Endothelial cell of umbilical vein (primary cell): ENCODE data around the gene AGBL3. TPM values are rescaled to one million over a fixed set of nuclear protein-coding genes. Genes with fewer than 3 reads are reported as not detected.

Source experiments
- BruUV-seq: library from RNA; stranded (reverse); fragments of 400-500 nt; replicated peaks from 2 replicates; lab custom pipeline; 2021; lab: Mats Ljungman, UMichigan
- CTCF ChIA-PET: fragments of 300-600, 350-600 bp; sonication (Branson Sonifier 250); formaldehyde crosslinking; loops from one replicate; lab custom pipeline; 2021; ENCODE audit warnings: antibody characterized with exemption, inconsistent platforms; lab: Charles Lee
- POLR2A ChIA-PET: fragments of 300-600, 350-600 bp; sonication (Branson Sonifier 250); formaldehyde crosslinking; loops from one replicate; lab custom pipeline; 2021; ENCODE audit warnings: antibody characterized with exemption, inconsistent platforms; lab: Charles Lee
- DNase-seq: peaks from one replicate; pipeline ENCODE4 v3.0.0-alpha.2; 2011; ENCODE audit warnings: low read depth, low spot score
- FAIRE-seq: peaks from 2 replicates; lab custom pipeline; 2011; peaks lifted over from hg19 to GRCh38; lab: Jason Lieb, UNC
- H2AFZ ChIP-seq: 2 replicates; pipeline ENCODE4 v1.6.0; 2012; ENCODE audit warnings: low read depth, low read length, control low read depth, inconsistent platforms
- H3K27ac ChIP-seq: 2 replicates; pipeline ENCODE4 v1.5.1; 2011; ENCODE audit warnings: low read depth, mild to moderate bottlenecking, control low read depth, low read length, moderate library complexity; ENCODE audit not compliant: insufficient read depth
- H3K27me3 ChIP-seq, 2 experiments: 2 replicates each; pipeline versions ENCODE4 v1.6.0 to v1.6.1; 2011; ENCODE audit warnings: low read length in 2 of 2, mixed read lengths in 1 of 2; ENCODE audit not compliant: control insufficient read depth in 2 of 2, insufficient read depth in 2 of 2
- H3K36me3 ChIP-seq, 2 experiments: 2 replicates in 1 of 2; 3 replicates in 1 of 2; pipeline ENCODE4 v1.5.1; 2011; ENCODE audit warnings: low read length in 2 of 2, mild to moderate bottlenecking in 1 of 2, moderate library complexity in 1 of 2; ENCODE audit not compliant: control insufficient read depth in 2 of 2, insufficient read depth in 2 of 2; ENCODE audit errors: extremely low read depth in 1 of 2
- H3K4me1 ChIP-seq: 3 replicates; pipeline ENCODE4 v1.5.1; 2011; ENCODE audit warnings: mild to moderate bottlenecking, low read length; ENCODE audit not compliant: control insufficient read depth, insufficient read depth; ENCODE audit errors: extremely low read depth
- H3K4me2 ChIP-seq: 2 replicates; pipeline ENCODE4 v1.6.1; 2011; ENCODE audit warnings: low read length, control low read depth, mixed read lengths; ENCODE audit not compliant: insufficient read depth
- H3K4me3 ChIP-seq, 3 experiments: fragments of 200-600 bp in 1 of 3; sonication (generic), shearing (Covaris generic) in 1 of 3; replicated peaks in 1 of 3; 2 replicates each; pipeline ENCODE4 v1.5.1; 2011 to 2016; ENCODE audit warnings: control low read depth in 3 of 3, low read length in 3 of 3, mild to moderate bottlenecking in 2 of 3, inconsistent platforms in 1 of 3, low read depth in 1 of 3, moderate library complexity in 1 of 3; ENCODE audit not compliant: insufficient read depth in 1 of 3
- H3K79me2 ChIP-seq: 2 replicates; pipeline ENCODE4 v1.6.0; 2012; ENCODE audit warnings: low read length, inconsistent platforms; ENCODE audit not compliant: control insufficient read depth, insufficient read depth
- H3K9ac ChIP-seq: replicated peaks from 2 replicates; pipeline ENCODE3; 2011; ENCODE audit warnings: low read length, control low read depth; ENCODE audit not compliant: insufficient read depth; ENCODE audit errors: extremely low read depth
- H3K9me1 ChIP-seq: replicated peaks from 3 replicates; pipeline ENCODE4 v1.6.0; 2011; ENCODE audit warnings: mild to moderate bottlenecking, low read length; ENCODE audit not compliant: control insufficient read depth, insufficient read depth; ENCODE audit errors: extremely low read depth
- H3K9me3 ChIP-seq: replicated peaks from 2 replicates; pipeline ENCODE4 v1.5.1; 2012; ENCODE audit warnings: low read length, inconsistent platforms; ENCODE audit not compliant: control insufficient read depth, insufficient read depth
- H4K20me1 ChIP-seq: replicated peaks from 2 replicates; pipeline ENCODE3; 2011; ENCODE audit warnings: mild to moderate bottlenecking, low read length; ENCODE audit not compliant: control insufficient read depth, insufficient read depth; ENCODE audit errors: extremely low read depth
- EZH2 ChIP-seq: IDR thresholded peaks from 2 replicates; pipeline ENCODE4 v1.6.1; 2012; ENCODE audit warnings: borderline replicate concordance, low read depth, mild to moderate bottlenecking, moderate library complexity, low read length, inconsistent platforms; ENCODE audit not compliant: severe bottlenecking
- FOS ChIP-seq: IDR thresholded peaks from 2 replicates; pipeline ENCODE4 v1.6.1; 2011; ENCODE audit warnings: mild to moderate bottlenecking, low read length, moderate library complexity, borderline replicate concordance; ENCODE audit not compliant: insufficient read depth
- GATA2 ChIP-seq: IDR thresholded peaks from 2 replicates; pipeline ENCODE4 v1.7.0; 2011; ENCODE audit warnings: low read depth, mild to moderate bottlenecking, moderate library complexity, mixed read lengths, low read length; ENCODE audit not compliant: insufficient read length, insufficient read depth
- JUN ChIP-seq: IDR thresholded peaks from 2 replicates; pipeline ENCODE4 v1.6.1; 2011; ENCODE audit warnings: borderline replicate concordance, low read depth; ENCODE audit not compliant: insufficient read length, insufficient read depth
- MYC ChIP-seq: IDR thresholded peaks from one replicate; pipeline ENCODE4 v1.6.1; 2011; ENCODE audit warnings: mild to moderate bottlenecking, low read depth, low read length
- POLR2A ChIP-seq: IDR thresholded peaks from 2 replicates; pipeline ENCODE4 v1.6.1; 2012; ENCODE audit warnings: low read depth, mild to moderate bottlenecking, control low read depth, low read length
- POLR2AphosphoS5 ChIP-seq: IDR thresholded peaks from 2 replicates; pipeline ENCODE4 v1.6.1; 2012; ENCODE audit warnings: low read depth, mild to moderate bottlenecking, control low read depth, low read length, moderate library complexity; ENCODE audit not compliant: insufficient read depth
- dilution Hi-C: fragments of 300-500 bp; cut with MboI; formaldehyde crosslinking; loops from one replicate; pipeline ENCODE4 v1.15.0; 2019; ENCODE audit warnings: low sequenced_read_pairs; ENCODE audit not compliant: extremely low pct_ligation_motif_present
- intact Hi-C: fragments of 100-400 bp; cut with micrococcal nuclease; formaldehyde crosslinking; loops from one replicate; pipeline ENCODE4 v1.10.0; 2022
- polyA plus RNA-seq, 4 experiments: library from polyadenylated mRNA; depleted of rRNA in 3 of 4; stranded (reverse) in 3 of 4; unstranded in 1 of 4; fragments of >200 nt; gene quantifications; 2 replicates each; pipeline versions ENCODE4 v1.2.1 to v1.2.3, GENCODE V29; 2011 to 2012; ENCODE audit warnings: missing spikeins in 1 of 4
- total RNA-seq: library from RNA; stranded (reverse); gene quantifications from 2 replicates; pipeline ENCODE4 v1.2.3, GENCODE V29; 2021
- TF ChIP-seq, protein P1 (sequence below): IDR thresholded peaks from 2 replicates; pipeline ENCODE4 v1.6.1; 2011; ENCODE audit not compliant: insufficient read depth, insufficient read length
- TF ChIP-seq, protein P2 (sequence below), 2 donors: IDR thresholded peaks; 1 replicate in 1 of 2; 2 replicates in 1 of 2; pipeline ENCODE4 v1.5.1; 2011; ENCODE audit warnings: low read length in 2 of 2, mild to moderate bottlenecking in 2 of 2, moderate library complexity in 2 of 2, control low read depth in 1 of 2, inconsistent platforms in 1 of 2, low read depth in 1 of 2; ENCODE audit not compliant: insufficient read depth in 1 of 2; ENCODE audit errors: extremely low read depth in 1 of 2

Gene AGBL3
- total and polyA plus RNA-seq, 2 donors (not counting 3 experiments of a cell fraction or from before 2014, with no cell fraction given) = 0.97 to 3.2 TPM

DNA sequence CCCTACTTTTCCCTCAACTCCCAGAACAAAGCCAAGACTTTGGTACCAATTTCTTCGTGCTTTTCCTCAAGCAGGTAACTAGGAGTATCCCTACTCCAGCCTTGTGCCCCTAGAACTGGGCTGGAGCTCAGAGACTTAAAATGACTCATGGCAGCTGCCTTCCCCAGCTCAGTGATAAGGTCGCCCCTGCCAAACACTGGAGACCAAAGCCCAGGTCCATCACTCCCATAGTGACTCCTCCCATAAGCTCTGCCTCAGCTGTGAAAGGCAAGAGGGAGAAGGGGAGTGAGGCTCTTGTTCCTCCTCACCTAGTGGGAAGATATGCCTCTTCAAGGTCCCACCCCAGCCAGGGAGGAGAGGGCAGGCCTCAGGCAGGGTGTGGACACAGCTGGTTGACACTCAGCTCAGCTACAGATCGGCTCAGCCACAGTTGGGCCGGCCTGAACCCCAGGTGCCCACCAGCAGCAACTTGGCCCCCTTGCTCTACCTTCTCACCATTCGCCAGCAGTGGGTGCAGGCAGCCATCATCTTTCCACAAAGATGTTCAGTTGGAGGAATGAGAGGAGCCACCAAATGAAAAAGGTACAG, 198.0 kb downstream of the AGBL3 start:
- H3K27me3 ChIP-seq = no peaks in the 10 kb centered on the region
- DNase-seq = no peak
- H4K20me1 ChIP-seq = no peaks in the 10 kb centered on the region
- H2AFZ ChIP-seq = no peak overlapping the region
- ChIA-PET POLR2A (no interaction called here), CTCF (no interaction called here)
- no peak overlapping the region for H3K9ac ChIP-seq
- H3K36me3 ChIP-seq = peaks cover 0 to 13% of the 10 kb centered on the region in 2 experiments
- peaks cover 15% of the 10 kb centered on the region for H3K9me3 ChIP-seq
- FAIRE-seq = no peak
- H3K79me2 ChIP-seq = no peaks in the 10 kb centered on the region
- H3K9me1 ChIP-seq = no peaks in the 10 kb centered on the region
- TF ChIP-seq POLR2A (no peak), JUN (no peak), GATA2 (no peak), FOS (no peak), MYC (no peak), POLR2AphosphoS5 (no peak), EZH2 (no peak)
- TF ChIP-seq, protein P1, sequence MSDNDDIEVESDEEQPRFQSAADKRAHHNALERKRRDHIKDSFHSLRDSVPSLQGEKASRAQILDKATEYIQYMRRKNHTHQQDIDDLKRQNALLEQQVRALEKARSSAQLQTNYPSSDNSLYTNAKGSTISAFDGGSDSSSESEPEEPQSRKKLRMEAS = no peak
- TF ChIP-seq, protein P2, sequence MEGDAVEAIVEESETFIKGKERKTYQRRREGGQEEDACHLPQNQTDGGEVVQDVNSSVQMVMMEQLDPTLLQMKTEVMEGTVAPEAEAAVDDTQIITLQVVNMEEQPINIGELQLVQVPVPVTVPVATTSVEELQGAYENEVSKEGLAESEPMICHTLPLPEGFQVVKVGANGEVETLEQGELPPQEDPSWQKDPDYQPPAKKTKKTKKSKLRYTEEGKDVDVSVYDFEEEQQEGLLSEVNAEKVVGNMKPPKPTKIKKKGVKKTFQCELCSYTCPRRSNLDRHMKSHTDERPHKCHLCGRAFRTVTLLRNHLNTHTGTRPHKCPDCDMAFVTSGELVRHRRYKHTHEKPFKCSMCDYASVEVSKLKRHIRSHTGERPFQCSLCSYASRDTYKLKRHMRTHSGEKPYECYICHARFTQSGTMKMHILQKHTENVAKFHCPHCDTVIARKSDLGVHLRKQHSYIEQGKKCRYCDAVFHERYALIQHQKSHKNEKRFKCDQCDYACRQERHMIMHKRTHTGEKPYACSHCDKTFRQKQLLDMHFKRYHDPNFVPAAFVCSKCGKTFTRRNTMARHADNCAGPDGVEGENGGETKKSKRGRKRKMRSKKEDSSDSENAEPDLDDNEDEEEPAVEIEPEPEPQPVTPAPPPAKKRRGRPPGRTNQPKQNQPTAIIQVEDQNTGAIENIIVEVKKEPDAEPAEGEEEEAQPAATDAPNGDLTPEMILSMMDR (IDR thresholded peaks at IDR 0.05; ENCODE audit: extremely low read depth in 1 of 2, insufficient read depth in 1 of 2, low read depth in 1 of 2, low read length in 2 of 2) = no peak
- H3K27ac ChIP-seq = no peak overlapping the region
- BruUV-seq = no TSS peak
- H3K4me3 ChIP-seq = no peak overlapping the region
- dilution Hi-C loops = no loop called here
- no peak overlapping the region for H3K4me2 ChIP-seq
- no peaks in the 10 kb centered on the region for H3K4me1 ChIP-seq
- intact Hi-C loops = no loop called here

Other genes starting within 250 kb of the AGBL3 start
- 307 and 313 TPM in 2 replicates for gene CALD1, start 206.9 kb upstream of the AGBL3 start, total RNA-seq
- gene CALD1, start 206.9 kb upstream of the AGBL3 start, polyA plus RNA-seq = 136 and 148 TPM in 2 replicates
- gene TMEM140, start 161.6 kb downstream of the AGBL3 start, total RNA-seq = 15.7 and 26.5 TPM in 2 replicates
- gene TMEM140, start 161.6 kb downstream of the AGBL3 start, polyA plus RNA-seq = 17.9 and 21.9 TPM in 2 replicates
- gene CYREN, start 184.2 kb downstream of the AGBL3 start, total RNA-seq = 26.8 and 30.8 TPM in 2 replicates
- 16.9 and 19.1 TPM in 2 replicates for gene CYREN, start 184.2 kb downstream of the AGBL3 start, polyA plus RNA-seq
- 7.0 and 9.8 TPM in 2 replicates for gene WDR91, start 225.0 kb downstream of the AGBL3 start, total RNA-seq
- gene WDR91, start 225.0 kb downstream of the AGBL3 start, polyA plus RNA-seq = 6.7 and 9.5 TPM in 2 replicates
- gene STRA8, start 247.3 kb downstream of the AGBL3 start, total RNA-seq = not detected in 2 replicates
- not detected in 2 replicates for gene STRA8, start 247.3 kb downstream of the AGBL3 start, polyA plus RNA-seq